HCT116 (cell line): ENCODE measurements around the gene IL17C. TPM values are rescaled to one million over a fixed set of nuclear protein-coding genes. Genes with fewer than 3 reads are reported as not detected.

Source experiments
- ATAC-seq: fragments of 200-7000 bp; cut with Tn5 transposase; 2 replicates; pipeline ENCODE4 v1.9.1; 2020; ENCODE audit warnings: mild to moderate bottlenecking, moderate library complexity
- BruUV-seq: library from RNA; stranded (reverse); fragments of 400-500 nt; replicated peaks from 2 replicates; lab custom pipeline; 2021; lab: Mats Ljungman, UMichigan
- CTCF ChIA-PET: fragments of 300-600 bp; sonication (Branson Sonifier 250); formaldehyde crosslinking; loops from one replicate; lab custom pipeline; 2021; ENCODE audit warnings: antibody characterized with exemption; lab: Charles Lee
- POLR2A ChIA-PET: fragments of 300-600, 350-600 bp; sonication (Branson Sonifier 250); formaldehyde crosslinking; loops from one replicate; lab custom pipeline; 2021; ENCODE audit warnings: antibody characterized with exemption; lab: Charles Lee
- RAD21 ChIA-PET, 2 experiments: fragments of 300-600 bp; sonication (Branson Sonifier 250); formaldehyde crosslinking; loops; one replicate each; lab custom pipeline; 2023; ENCODE audit warnings: low total read pairs in 2 of 2; ENCODE audit not compliant: uncharacterized antibody in 2 of 2, unreplicated experiment in 2 of 2, low non-redundant PET in 1 of 2; lab: Charles Lee
- DNase-seq: peaks from one replicate; pipeline ENCODE4 v3.0.0-alpha.2; 2010; ENCODE audit warnings: low read depth, low spot score
- H2AFZ ChIP-seq: fragments of 200-600 bp; shearing (Covaris generic), sonication (generic); 2 replicates; pipeline ENCODE4 v1.6.1; 2017; ENCODE audit warnings: low read depth, mixed run types, mixed read lengths, antibody characterized with exemption, low read length; ENCODE audit not compliant: poor library complexity, severe bottlenecking
- H3K27ac ChIP-seq: 2 replicates; pipeline ENCODE4 v1.5.1; 2012; ENCODE audit warnings: low read depth, low read length
- H3K27me3 ChIP-seq: fragments of 200-600 bp; sonication (generic); 2 replicates; pipeline ENCODE4 v1.6.1; 2016; ENCODE audit warnings: mixed run types, low read length, mixed read lengths; ENCODE audit not compliant: insufficient read depth
- H3K36me3 ChIP-seq, 2 experiments: fragments of 200-500 bp in 1 of 2; fragments of 200-600 bp in 1 of 2; sonication (Bioruptor generic) in 1 of 2; sonication (generic) in 1 of 2; 2 replicates each; pipeline versions ENCODE4 v1.5.1 to v1.6.1; 2014 to 2016; ENCODE audit warnings: low read length in 2 of 2, inconsistent platforms in 1 of 2, mixed read lengths in 1 of 2, mixed run types in 1 of 2; ENCODE audit not compliant: insufficient read depth in 2 of 2, control insufficient read depth in 1 of 2
- H3K4me1 ChIP-seq, 2 experiments: fragments of 200-600 bp in 1 of 2; sonication (generic) in 1 of 2; 2 replicates each; pipeline versions ENCODE4 v1.5.1 to v1.6.1; 2012 to 2017; ENCODE audit warnings: low read length in 2 of 2, inconsistent platforms in 1 of 2, mild to moderate bottlenecking in 1 of 2, mixed read lengths in 1 of 2, mixed run types in 1 of 2, moderate library complexity in 1 of 2; ENCODE audit not compliant: insufficient read depth in 2 of 2, control insufficient read depth in 1 of 2
- H3K4me2 ChIP-seq: fragments of 200-600 bp; sonication (generic); 2 replicates; pipeline ENCODE4 v1.6.1; 2017; ENCODE audit warnings: mixed run types, low read length, mixed read lengths
- H3K4me3 ChIP-seq, 2 experiments: fragments of 200-600 bp in 1 of 2; sonication (generic) in 1 of 2; replicated peaks in 1 of 2; 2 replicates each; pipeline ENCODE4 v1.5.1; 2011 to 2016; ENCODE audit warnings: low read length in 2 of 2, control low read depth in 1 of 2, low read depth in 1 of 2, mild to moderate bottlenecking in 1 of 2, mixed read lengths in 1 of 2, mixed run types in 1 of 2
- H3K79me2 ChIP-seq: fragments of 200-600 bp; sonication (generic); 2 replicates; pipeline ENCODE4 v1.6.1; 2017; ENCODE audit warnings: mild to moderate bottlenecking, mixed run types, low read length, moderate library complexity, mixed read lengths; ENCODE audit not compliant: insufficient read depth
- H3K9ac ChIP-seq: fragments of 200-600 bp; sonication (generic); 2 replicates; pipeline ENCODE4 v1.6.1; 2016; ENCODE audit warnings: low read length, mixed read lengths
- H3K9me2 ChIP-seq: fragments of 200-600 bp; sonication (generic), shearing (Covaris generic); 2 replicates; pipeline ENCODE4 v1.6.1; 2017; ENCODE audit warnings: mixed run types, mild to moderate bottlenecking, moderate library complexity; ENCODE audit not compliant: insufficient read depth
- H3K9me3 ChIP-seq, 2 experiments: fragments of 200-500 bp in 1 of 2; fragments of 200-600 bp in 1 of 2; sonication (Bioruptor generic) in 1 of 2; sonication (generic) in 1 of 2; 2 replicates each; pipeline ENCODE4 v1.6.1; 2014 to 2017; ENCODE audit warnings: low read length in 2 of 2, mixed read lengths in 2 of 2, inconsistent platforms in 1 of 2, low read depth in 1 of 2, mild to moderate bottlenecking in 1 of 2, mixed run types in 1 of 2, moderate library complexity in 1 of 2; ENCODE audit not compliant: control insufficient read depth in 1 of 2, insufficient read depth in 1 of 2
- H4K20me1 ChIP-seq: fragments of 200-600 bp; sonication (generic), shearing (Covaris generic); 2 replicates; pipeline ENCODE4 v1.6.1; 2017; ENCODE audit warnings: mixed run types, mild to moderate bottlenecking, moderate library complexity; ENCODE audit not compliant: insufficient read depth
- CBX3 ChIP-seq: IDR thresholded peaks from 2 replicates; pipeline ENCODE4 v1.6.1; 2012; ENCODE audit warnings: low read depth
- CEBPB ChIP-seq: IDR thresholded peaks from 2 replicates; pipeline ENCODE4 v1.6.1; 2012; ENCODE audit warnings: low read depth
- EGR1 ChIP-seq: IDR thresholded peaks from 2 replicates; pipeline ENCODE4 v1.6.1; 2012; ENCODE audit warnings: low read depth
- EZH2 ChIP-seq: fragments of 200-600 bp; sonication (generic); IDR thresholded peaks from 2 replicates; pipeline ENCODE4 v1.6.1; 2017; ENCODE audit warnings: antibody characterized with exemption, mixed run types
- EZH2phosphoT487 ChIP-seq: fragments of 200-600 bp; IDR thresholded peaks from 2 replicates; pipeline ENCODE4 v1.6.1; 2018; ENCODE audit warnings: antibody characterized with exemption, borderline replicate concordance
- FOSL1 ChIP-seq: IDR thresholded peaks from 2 replicates; pipeline ENCODE4 v1.6.1; 2012; ENCODE audit warnings: low read depth
- POLR2A ChIP-seq: IDR thresholded peaks from 2 replicates; pipeline ENCODE4 v1.7.0; 2011; ENCODE audit warnings: borderline replicate concordance; ENCODE audit not compliant: insufficient read depth, insufficient read length; ENCODE audit errors: extremely low read depth
- POLR2AphosphoS5 ChIP-seq: IDR thresholded peaks from 2 replicates; pipeline ENCODE4 v1.6.1; 2011; ENCODE audit warnings: mild to moderate bottlenecking, low read depth, low read length, moderate library complexity
- RAD21 ChIP-seq: IDR thresholded peaks from 2 replicates; pipeline ENCODE4 v1.6.1; 2012; ENCODE audit warnings: low read depth, mild to moderate bottlenecking
- SIN3A ChIP-seq: IDR thresholded peaks from 2 replicates; pipeline ENCODE4 v1.6.1; 2012; ENCODE audit warnings: low read depth
- SP1 ChIP-seq: IDR thresholded peaks from 2 replicates; pipeline ENCODE4 v1.6.1; 2012; ENCODE audit warnings: low read depth
- SRF ChIP-seq: IDR thresholded peaks from 2 replicates; pipeline ENCODE4 v1.6.1; 2012; ENCODE audit warnings: low read depth
- YY1 ChIP-seq: IDR thresholded peaks from 2 replicates; pipeline ENCODE4 v1.6.1; 2011; ENCODE audit warnings: low read length, low read depth, moderate library complexity, mild to moderate bottlenecking; ENCODE audit not compliant: insufficient replicate concordance; ENCODE audit errors: extremely low read depth
- intact Hi-C: fragments of 100-400 bp; cut with micrococcal nuclease; formaldehyde crosslinking; loops from 2 replicates; pipeline ENCODE4 v1.10.0; 2022
- total RNA-seq: library from RNA; stranded (reverse); gene quantifications from one replicate; pipeline ENCODE4 v1.2.1, GENCODE V29; 2021; ENCODE audit not compliant: unreplicated experiment
- TF ChIP-seq, protein P1 (sequence below), 3 experiments: fragments of 200-600 bp in 1 of 3; sonication (generic) in 1 of 3; IDR thresholded peaks in 2 of 3; conservative IDR thresholded peaks in 1 of 3; 2 replicates each; pipeline ENCODE4 v1.5.1; 2012 to 2017; ENCODE audit warnings: low read depth in 2 of 3, low read length in 2 of 3, antibody characterized with exemption in 1 of 3, borderline replicate concordance in 1 of 3, control low read depth in 1 of 3, mild to moderate bottlenecking in 1 of 3, mixed read lengths in 1 of 3, mixed run types in 1 of 3, moderate library complexity in 1 of 3; ENCODE audit not compliant: insufficient read depth in 1 of 3
- TF ChIP-seq, protein P2 (sequence below): IDR thresholded peaks from 2 replicates; pipeline ENCODE4 v1.6.1; 2012; ENCODE audit warnings: low read depth
- TF ChIP-seq, protein P3 (sequence below): IDR thresholded peaks from 2 replicates; pipeline ENCODE4 v1.6.1; 2012

IL17C gene
- total RNA-seq, 1 experiment from 2014 or later, result not detected

DNA sequence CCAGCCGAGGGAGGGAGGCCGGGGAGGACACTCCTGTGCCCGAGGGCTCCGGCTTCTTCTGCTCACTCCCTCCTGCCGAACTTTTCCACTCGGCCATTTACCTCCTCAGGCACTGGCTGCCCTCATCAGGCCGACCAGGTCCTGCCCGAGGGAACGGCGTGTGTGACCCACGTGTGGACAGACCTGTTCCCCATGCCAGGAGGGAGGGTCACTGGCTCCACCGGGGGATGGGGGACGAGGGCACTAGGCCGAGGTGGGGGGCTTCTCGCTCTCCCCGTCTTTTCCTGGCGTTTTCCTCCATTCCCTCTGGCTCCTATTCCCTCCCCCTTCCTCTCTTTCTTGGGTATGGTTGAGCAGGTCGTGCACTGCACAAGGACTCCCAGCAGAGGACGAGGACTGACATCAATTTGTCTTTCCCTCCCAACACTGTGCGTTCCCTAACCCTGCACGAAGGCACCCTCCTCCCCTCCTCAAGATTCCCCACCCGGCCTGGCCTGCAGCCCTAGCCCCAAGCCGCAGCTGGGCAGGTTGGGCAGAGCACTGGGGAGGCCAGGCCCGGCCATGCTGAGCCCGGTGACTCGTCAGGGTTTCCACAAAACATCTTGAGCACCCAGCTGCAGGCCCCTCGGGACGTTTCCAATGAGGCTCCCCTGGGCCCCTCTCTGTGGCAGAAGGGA is 3.2 kb upstream of the IL17C start:
- intact Hi-C loops, result no loop called here
- Histone ChIP-seq H3K27ac (no peak overlapping the region), H3K9ac (no peak overlapping the region), H4K20me1 (no peaks in the 10 kb centered on the region), H2AFZ (no peak overlapping the region), H3K4me1 (peaks cover 7 to 32% of the 10 kb centered on the region in 2 experiments; a peak in 2 of 4 replicates), H3K9me2 (no peaks in the 10 kb centered on the region), H3K9me3 (no peaks in the 10 kb centered on the region), H3K4me2 (no peak overlapping the region), H3K79me2 (no peaks in the 10 kb centered on the region), H3K27me3 (no peaks in the 10 kb centered on the region), H3K4me3 (no peak overlapping the region), H3K36me3 (peaks cover 17 to 19% of the 10 kb centered on the region in 2 experiments; a peak in 3 of 4 replicates)
- ATAC-seq (no peak), DNase-seq (no peak)
- TF ChIP-seq, protein P1, sequence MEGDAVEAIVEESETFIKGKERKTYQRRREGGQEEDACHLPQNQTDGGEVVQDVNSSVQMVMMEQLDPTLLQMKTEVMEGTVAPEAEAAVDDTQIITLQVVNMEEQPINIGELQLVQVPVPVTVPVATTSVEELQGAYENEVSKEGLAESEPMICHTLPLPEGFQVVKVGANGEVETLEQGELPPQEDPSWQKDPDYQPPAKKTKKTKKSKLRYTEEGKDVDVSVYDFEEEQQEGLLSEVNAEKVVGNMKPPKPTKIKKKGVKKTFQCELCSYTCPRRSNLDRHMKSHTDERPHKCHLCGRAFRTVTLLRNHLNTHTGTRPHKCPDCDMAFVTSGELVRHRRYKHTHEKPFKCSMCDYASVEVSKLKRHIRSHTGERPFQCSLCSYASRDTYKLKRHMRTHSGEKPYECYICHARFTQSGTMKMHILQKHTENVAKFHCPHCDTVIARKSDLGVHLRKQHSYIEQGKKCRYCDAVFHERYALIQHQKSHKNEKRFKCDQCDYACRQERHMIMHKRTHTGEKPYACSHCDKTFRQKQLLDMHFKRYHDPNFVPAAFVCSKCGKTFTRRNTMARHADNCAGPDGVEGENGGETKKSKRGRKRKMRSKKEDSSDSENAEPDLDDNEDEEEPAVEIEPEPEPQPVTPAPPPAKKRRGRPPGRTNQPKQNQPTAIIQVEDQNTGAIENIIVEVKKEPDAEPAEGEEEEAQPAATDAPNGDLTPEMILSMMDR (IDR thresholded peaks at IDR 0.05 in 2 of 3, conservative IDR thresholded peaks at IDR 0.05 in 1 of 3; ENCODE audit: borderline replicate concordance in 1 of 3, insufficient read depth in 1 of 3, low read depth in 2 of 3, low read length in 2 of 3), result no peak
- TF ChIP-seq POLR2AphosphoS5 (no peak), CEBPB (no peak), YY1 (no peak), SIN3A (no peak), FOSL1 (no peak), EZH2phosphoT487 (no peak), POLR2A (no peak), SP1 (no peak), EZH2 (no peak), CBX3 (no peak), EGR1 (no peak), RAD21 (no peak), SRF (no peak)
- TF ChIP-seq, protein P2, sequence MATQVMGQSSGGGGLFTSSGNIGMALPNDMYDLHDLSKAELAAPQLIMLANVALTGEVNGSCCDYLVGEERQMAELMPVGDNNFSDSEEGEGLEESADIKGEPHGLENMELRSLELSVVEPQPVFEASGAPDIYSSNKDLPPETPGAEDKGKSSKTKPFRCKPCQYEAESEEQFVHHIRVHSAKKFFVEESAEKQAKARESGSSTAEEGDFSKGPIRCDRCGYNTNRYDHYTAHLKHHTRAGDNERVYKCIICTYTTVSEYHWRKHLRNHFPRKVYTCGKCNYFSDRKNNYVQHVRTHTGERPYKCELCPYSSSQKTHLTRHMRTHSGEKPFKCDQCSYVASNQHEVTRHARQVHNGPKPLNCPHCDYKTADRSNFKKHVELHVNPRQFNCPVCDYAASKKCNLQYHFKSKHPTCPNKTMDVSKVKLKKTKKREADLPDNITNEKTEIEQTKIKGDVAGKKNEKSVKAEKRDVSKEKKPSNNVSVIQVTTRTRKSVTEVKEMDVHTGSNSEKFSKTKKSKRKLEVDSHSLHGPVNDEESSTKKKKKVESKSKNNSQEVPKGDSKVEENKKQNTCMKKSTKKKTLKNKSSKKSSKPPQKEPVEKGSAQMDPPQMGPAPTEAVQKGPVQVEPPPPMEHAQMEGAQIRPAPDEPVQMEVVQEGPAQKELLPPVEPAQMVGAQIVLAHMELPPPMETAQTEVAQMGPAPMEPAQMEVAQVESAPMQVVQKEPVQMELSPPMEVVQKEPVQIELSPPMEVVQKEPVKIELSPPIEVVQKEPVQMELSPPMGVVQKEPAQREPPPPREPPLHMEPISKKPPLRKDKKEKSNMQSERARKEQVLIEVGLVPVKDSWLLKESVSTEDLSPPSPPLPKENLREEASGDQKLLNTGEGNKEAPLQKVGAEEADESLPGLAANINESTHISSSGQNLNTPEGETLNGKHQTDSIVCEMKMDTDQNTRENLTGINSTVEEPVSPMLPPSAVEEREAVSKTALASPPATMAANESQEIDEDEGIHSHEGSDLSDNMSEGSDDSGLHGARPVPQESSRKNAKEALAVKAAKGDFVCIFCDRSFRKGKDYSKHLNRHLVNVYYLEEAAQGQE, result no peak
- TF ChIP-seq, protein P3, sequence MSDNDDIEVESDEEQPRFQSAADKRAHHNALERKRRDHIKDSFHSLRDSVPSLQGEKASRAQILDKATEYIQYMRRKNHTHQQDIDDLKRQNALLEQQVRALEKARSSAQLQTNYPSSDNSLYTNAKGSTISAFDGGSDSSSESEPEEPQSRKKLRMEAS, result no peak
- ChIA-PET POLR2A (no interaction called here), CTCF (no interaction called here), RAD21 (no interaction called here)
- BruUV-seq, result no TSS peak
